ENCODE data around the gene ZNF141. TPM values are rescaled to one million over a fixed set of nuclear protein-coding genes. Genes with fewer than 3 reads are reported as not detected.
"Not testable (repeated sequence)": the region's sequence is repeated elsewhere in the genome, so short reads cannot be mapped to it uniquely, and the experiment has no call there.

ZNF141 gene
- total and polyA plus RNA-seq, 2 experiments from 2014 or later: 7.4 to 20.3 TPM

- TF ChIP-seq CTCF (IDR thresholded peaks at IDR 0.05; ENCODE audit: poor library complexity): no peak
- no peak for TF ChIP-seq EZH2 (IDR thresholded peaks at IDR 0.05; ENCODE audit: borderline replicate concordance)
- no peak for TF ChIP-seq EZH2phosphoT487 (IDR thresholded peaks at IDR 0.05; ENCODE audit: low read depth, severe bottlenecking, unreplicated experiment)
These were observed 35.2 kb upstream of the ZNF141 start for GRCh38 chr4:302381-302780.

GRCh38 chr4:304516-304915 lies 33.1 kb upstream of the ZNF141 start:
- not testable (repeated sequence) for H3K4me1 ChIP-seq (ENCODE audit: insufficient read depth); DNase-seq (ENCODE audit: low spot score); H3K27ac ChIP-seq; H3K4me2 ChIP-seq; H3K4me3 ChIP-seq; H3K79me2 ChIP-seq; H3K9me2 ChIP-seq (replicated peaks; ENCODE audit: insufficient read depth); H2AFZ ChIP-seq; H3K27me3 ChIP-seq; H3K36me3 ChIP-seq (replicated peaks; ENCODE audit: insufficient read depth, low read depth); H4K20me1 ChIP-seq (ENCODE audit: insufficient read depth, poor library complexity, severe bottlenecking); H3K9me3 ChIP-seq (ENCODE audit: low read depth)
- WGBS (ENCODE audit: low lambda C conversion rate, missing lambda C conversion rate): 90% methylated on average over 20 of the region's 20 CpGs

More at GRCh38 chr4:302381-302780, 35.2 kb upstream of the ZNF141 start:
- Histone ChIP-seq H3K9me2 (replicated peaks; ENCODE audit: insufficient read depth) (no peaks in the 10 kb centered on the region), H3K27ac (no peak overlapping the region), H4K20me1 (ENCODE audit: insufficient read depth, poor library complexity, severe bottlenecking) (no peaks in the 10 kb centered on the region), H3K4me2 (no peak overlapping the region), H3K27me3 (no peaks in the 10 kb centered on the region), H3K79me2 (no peaks in the 10 kb centered on the region), H3K4me1 (ENCODE audit: insufficient read depth) (no peaks in the 10 kb centered on the region), H3K4me3 (no peak overlapping the region), H2AFZ (no peak overlapping the region), H3K36me3 (replicated peaks; ENCODE audit: insufficient read depth, low read depth) (no peaks in the 10 kb centered on the region), H3K9me3 (ENCODE audit: low read depth) (no peaks in the 10 kb centered on the region)
- no peak for DNase-seq (ENCODE audit: low spot score)
- 80% methylated on average over 4 of the region's 4 CpGs for WGBS (ENCODE audit: low lambda C conversion rate, missing lambda C conversion rate)

- Histone ChIP-seq H3K36me3 (replicated peaks; ENCODE audit: insufficient read depth, low read depth) (no peaks in the 10 kb centered on the region), H3K79me2 (no peaks in the 10 kb centered on the region), H3K27ac (no peak within 1 kb of the TSS), H3K9me2 (replicated peaks; ENCODE audit: insufficient read depth) (no peaks in the 10 kb centered on the region), H3K4me2 (no peak within 1 kb of the TSS), H3K27me3 (no peaks in the 10 kb centered on the region), H3K9me3 (ENCODE audit: low read depth) (no peaks in the 10 kb centered on the region), H4K20me1 (ENCODE audit: insufficient read depth, poor library complexity, severe bottlenecking) (no peaks in the 10 kb centered on the region), H3K4me1 (ENCODE audit: insufficient read depth) (no peaks in the 10 kb centered on the region), H3K4me3 (no peak within 1 kb of the TSS), H2AFZ (no peak within 1 kb of the TSS)
- no peak for TF ChIP-seq CTCF (IDR thresholded peaks at IDR 0.05; ENCODE audit: poor library complexity)
- TF ChIP-seq EZH2 (IDR thresholded peaks at IDR 0.05; ENCODE audit: borderline replicate concordance): no peak
- no peak for TF ChIP-seq EZH2phosphoT487 (IDR thresholded peaks at IDR 0.05; ENCODE audit: low read depth, severe bottlenecking, unreplicated experiment)
- WGBS (ENCODE audit: low lambda C conversion rate, missing lambda C conversion rate): 93% methylated on average over 41 of the region's 53 CpGs
- no peak for DNase-seq (ENCODE audit: low spot score)
These were observed 32.5 kb upstream of the ZNF141 start, which contains the start of gene ZNF732 for GRCh38 chr4:304969-305680. Gene ZNF732, minus strand, starts transcription at chr4:305474. Its CDS starts 164 bp downstream, at chr4:305310.

- Histone ChIP-seq H3K79me2 (no peaks in the 10 kb centered on the region), H3K9me2 (replicated peaks; ENCODE audit: insufficient read depth) (no peaks in the 10 kb centered on the region), H3K4me3 (no peak overlapping the region), H3K4me1 (ENCODE audit: insufficient read depth) (no peaks in the 10 kb centered on the region), H3K9me3 (ENCODE audit: low read depth) (no peaks in the 10 kb centered on the region), H3K36me3 (replicated peaks; ENCODE audit: insufficient read depth, low read depth) (no peaks in the 10 kb centered on the region), H3K27ac (no peak overlapping the region), H3K4me2 (no peak overlapping the region), H4K20me1 (ENCODE audit: insufficient read depth, poor library complexity, severe bottlenecking) (no peaks in the 10 kb centered on the region), H3K27me3 (no peaks in the 10 kb centered on the region), H2AFZ (no peak overlapping the region)
- WGBS (ENCODE audit: low lambda C conversion rate, missing lambda C conversion rate): 89% methylated on average over 3 of the region's 3 CpGs
- DNase-seq (ENCODE audit: low spot score): no peak
- no peak for TF ChIP-seq CTCF (IDR thresholded peaks at IDR 0.05; ENCODE audit: poor library complexity)
- TF ChIP-seq EZH2 (IDR thresholded peaks at IDR 0.05; ENCODE audit: borderline replicate concordance): no peak
- no peak for TF ChIP-seq EZH2phosphoT487 (IDR thresholded peaks at IDR 0.05; ENCODE audit: low read depth, severe bottlenecking, unreplicated experiment)
These were observed 31.1 kb upstream of the ZNF141 start for GRCh38 chr4:306551-306961.

Measured in hepatocyte (in vitro differentiated cells).